C4-2B (cell line): ENCODE measurements around the gene OR10G8.

Source experiments
- CTCF ChIP-seq: fragments of 450-650 bp; conservative IDR thresholded peaks from 2 replicates; pipeline ENCODE4 v1.5.1; 2017; ENCODE audit warnings: mild to moderate bottlenecking
- ZFX ChIP-seq: fragments of 450-650 bp; IDR thresholded peaks from 2 replicates; pipeline ENCODE4 v1.6.1; 2017

GRCh38 chr11:124012697-124013096 is 13.9 kb upstream of the OR10G8 start, which contains the start of gene OR10G4:
- TF ChIP-seq CTCF = no peak
- no peak for TF ChIP-seq ZFX
